GM12864 (cell line): ENCODE measurements around the gene UBE2V1.

Experiments
- DNase-seq: peaks from one replicate; pipeline ENCODE4 v3.0.0-alpha.2; 2011; ENCODE audit warnings: low read depth
- H3K4me3 ChIP-seq: 2 replicates; pipeline ENCODE4 v1.5.1; 2011; ENCODE audit warnings: mild to moderate bottlenecking, low read depth, low read length, control low read depth
- TF ChIP-seq, protein P1 (sequence below): IDR thresholded peaks from 2 replicates; pipeline ENCODE4 v1.5.1; 2011; ENCODE audit warnings: low read depth, mild to moderate bottlenecking, moderate library complexity, low read length, control low read depth, inconsistent platforms; ENCODE audit errors: missing control alignments

Gene UBE2V1

DNA sequence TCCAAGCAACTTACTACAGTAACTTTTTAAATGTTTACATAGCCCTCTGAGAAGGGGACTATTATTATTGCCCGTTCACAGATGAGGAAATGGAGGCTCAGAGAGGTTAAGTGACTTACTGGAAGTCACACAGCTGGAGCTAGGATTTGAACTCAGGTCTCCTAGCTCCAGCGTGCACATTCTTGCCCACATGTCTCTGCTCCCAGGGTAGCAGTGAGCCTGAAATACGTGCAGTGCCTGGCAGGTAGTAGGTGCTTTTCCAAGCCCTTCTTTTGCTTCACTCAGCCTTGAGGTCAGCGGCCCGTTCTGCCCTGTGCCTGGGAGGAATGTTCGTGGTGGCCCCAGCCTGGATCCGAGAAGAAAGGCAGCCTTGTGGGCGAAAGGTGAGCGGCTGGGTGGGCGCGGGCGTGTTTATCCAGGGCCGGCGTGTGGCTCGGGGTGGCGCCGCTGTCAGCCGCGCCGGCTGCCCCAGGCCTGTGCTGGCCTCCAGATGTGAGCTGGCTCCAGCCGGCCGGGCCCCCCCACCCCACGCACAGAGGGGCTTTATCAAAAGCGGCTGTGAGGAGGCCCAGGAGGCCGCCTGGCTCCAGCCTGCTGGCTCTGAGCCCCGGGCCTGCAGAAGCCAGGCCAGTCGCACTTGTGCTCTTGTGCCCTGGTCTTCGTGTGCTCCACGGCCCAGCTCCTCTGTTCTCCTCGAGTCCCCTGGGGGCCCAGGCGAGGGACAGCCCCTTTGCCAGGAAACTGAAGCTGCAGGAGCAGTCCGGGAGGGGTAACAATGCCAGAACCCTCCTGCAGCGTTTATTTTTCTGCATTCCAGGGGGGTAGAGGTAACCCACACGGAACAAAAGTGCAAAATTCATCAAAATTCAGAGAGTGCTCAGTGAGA, 58.1 kb downstream of the UBE2V1 start:
- no peak overlapping the region for H3K4me3 ChIP-seq
- TF ChIP-seq, protein P1, sequence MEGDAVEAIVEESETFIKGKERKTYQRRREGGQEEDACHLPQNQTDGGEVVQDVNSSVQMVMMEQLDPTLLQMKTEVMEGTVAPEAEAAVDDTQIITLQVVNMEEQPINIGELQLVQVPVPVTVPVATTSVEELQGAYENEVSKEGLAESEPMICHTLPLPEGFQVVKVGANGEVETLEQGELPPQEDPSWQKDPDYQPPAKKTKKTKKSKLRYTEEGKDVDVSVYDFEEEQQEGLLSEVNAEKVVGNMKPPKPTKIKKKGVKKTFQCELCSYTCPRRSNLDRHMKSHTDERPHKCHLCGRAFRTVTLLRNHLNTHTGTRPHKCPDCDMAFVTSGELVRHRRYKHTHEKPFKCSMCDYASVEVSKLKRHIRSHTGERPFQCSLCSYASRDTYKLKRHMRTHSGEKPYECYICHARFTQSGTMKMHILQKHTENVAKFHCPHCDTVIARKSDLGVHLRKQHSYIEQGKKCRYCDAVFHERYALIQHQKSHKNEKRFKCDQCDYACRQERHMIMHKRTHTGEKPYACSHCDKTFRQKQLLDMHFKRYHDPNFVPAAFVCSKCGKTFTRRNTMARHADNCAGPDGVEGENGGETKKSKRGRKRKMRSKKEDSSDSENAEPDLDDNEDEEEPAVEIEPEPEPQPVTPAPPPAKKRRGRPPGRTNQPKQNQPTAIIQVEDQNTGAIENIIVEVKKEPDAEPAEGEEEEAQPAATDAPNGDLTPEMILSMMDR, result no peak
- no peak for DNase-seq

DNA sequence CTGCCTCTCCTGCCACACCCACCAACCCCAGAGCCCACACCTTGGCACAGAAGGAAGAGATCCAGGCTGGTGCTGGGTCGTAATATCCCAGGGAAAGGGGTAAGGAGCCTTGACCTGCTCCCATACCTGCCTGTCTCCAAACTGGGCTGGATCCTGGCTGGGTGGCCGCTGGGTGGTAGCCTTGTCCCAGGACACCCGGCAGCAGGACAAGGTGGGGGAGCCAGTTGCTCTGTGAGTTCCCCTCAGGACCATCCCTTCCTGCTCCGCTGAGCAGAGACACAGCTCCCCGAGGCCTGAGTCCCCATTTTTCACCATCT, 58.8 kb downstream of the UBE2V1 start:
- H3K4me3 ChIP-seq, result no peak overlapping the region
- DNase-seq, result no peak
- TF ChIP-seq, protein P1, result no peak

DNA sequence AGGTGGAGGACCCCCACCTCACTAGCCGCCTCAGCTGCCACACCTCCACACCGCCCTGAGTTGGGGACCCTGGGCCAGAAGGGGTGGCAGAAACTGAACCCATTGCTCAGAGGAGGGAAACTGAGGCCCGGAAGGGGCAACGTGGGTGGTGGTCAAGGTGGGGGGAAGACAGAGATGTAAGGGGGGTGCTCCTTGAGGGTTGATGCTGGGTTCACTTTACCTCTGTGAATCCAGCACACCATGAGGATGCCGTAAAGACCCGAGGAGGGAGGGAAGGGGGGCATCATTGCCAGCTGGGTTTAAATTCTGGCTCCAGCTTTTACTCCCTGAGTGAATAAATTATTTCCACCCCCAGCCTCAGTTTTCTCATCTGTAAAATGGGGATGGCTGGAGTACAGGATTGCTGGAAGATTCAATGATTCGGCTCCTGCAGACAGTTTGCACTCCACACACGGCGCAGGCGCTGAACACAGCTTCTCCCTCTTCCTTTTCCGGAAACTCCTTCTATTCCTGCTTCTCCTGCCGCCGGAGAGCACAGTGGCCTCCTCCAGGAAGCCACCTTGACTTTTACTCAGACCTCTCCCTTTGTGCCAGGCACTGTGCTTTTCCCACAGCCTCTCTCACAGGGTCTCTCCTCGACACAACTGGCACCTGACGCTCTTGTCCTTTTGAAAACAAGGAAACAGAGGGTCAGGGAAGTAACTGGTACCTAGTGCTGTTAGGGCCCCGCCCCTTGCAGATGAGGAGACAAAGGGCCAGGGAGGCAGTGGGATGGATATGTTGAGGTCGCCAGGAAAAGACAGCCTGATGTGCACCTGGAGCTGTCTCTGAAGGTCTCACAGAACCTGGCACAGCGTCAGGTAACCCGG, 59.4 kb downstream of the UBE2V1 start:
- TF ChIP-seq, protein P1, result no peak
- DNase-seq, result no peak
- no peak overlapping the region for H3K4me3 ChIP-seq

DNA sequence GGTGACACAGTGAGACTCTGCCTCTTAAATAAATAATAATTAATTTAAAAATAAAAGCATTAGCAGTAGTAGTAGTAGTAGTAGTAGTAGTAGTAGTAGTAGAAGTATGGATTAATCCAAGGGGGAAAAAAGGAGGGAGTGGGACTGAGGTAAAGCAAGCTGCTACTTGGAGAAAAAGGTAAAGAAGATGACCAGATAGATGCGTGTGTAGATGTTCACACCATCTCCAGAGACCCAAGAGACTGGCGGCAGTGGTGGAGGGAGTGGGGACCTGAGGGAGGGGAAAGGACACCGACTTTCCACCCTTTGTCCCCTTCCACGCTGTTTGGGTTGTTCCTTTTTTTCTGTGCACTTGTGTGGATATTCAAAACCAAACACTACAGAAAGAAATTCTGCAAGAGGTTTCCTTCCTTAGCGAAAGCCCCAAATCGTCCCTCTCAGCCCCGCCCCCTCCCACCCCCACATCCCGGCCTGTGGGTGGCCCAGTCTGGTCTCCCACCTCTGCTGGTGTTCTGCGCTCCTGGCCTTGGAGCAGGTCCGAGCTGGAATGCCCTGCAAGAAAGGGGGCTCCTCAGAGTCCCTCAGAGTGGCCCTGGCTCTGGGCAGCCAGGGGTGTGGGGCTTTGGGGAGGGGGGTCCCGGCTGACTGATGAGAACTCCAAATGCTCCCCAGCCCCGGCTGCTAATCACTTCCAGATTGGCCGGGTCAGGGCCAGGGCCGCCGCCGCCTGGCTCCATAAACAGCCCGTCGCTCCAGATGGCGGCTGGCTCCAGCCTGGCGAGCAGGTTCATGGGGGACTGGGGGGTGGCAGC, 60.2 kb downstream of the UBE2V1 start:
- no peak for DNase-seq
- TF ChIP-seq, protein P1, result no peak
- H3K4me3 ChIP-seq, result no peak overlapping the region

DNA sequence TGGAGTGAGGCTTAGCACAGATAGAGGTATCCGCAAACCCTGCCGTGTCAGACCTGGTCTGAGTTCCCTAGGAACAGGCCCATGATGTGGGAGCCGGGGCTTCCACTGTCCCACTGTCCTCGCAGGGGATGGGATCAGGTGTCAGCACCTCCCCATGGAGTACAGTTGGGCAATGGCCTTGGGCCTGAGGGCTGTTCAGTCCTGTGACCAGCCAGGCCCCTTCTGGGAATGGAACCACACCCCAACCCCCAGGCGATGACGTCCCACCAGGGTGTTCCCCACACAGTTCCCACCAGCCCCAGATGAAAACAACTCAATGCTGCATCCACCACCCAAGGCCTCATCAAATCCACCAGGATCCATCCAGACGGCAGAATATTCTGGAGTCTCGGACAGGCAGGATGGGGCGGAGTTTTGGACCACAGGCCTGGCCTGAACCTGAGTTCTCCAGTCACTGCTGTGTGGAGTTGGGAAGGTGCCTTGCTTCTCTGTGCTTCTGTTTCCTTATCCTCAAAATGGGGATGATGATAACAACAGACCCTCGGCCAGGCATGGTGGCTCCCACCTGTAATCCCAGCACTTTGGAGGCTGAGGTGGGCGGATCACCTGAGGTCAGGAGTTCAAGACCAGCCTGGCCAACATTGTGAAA, 62.2 kb downstream of the UBE2V1 start:
- no peak overlapping the region for H3K4me3 ChIP-seq
- TF ChIP-seq, protein P1, result no peak
- DNase-seq, result no peak

DNA sequence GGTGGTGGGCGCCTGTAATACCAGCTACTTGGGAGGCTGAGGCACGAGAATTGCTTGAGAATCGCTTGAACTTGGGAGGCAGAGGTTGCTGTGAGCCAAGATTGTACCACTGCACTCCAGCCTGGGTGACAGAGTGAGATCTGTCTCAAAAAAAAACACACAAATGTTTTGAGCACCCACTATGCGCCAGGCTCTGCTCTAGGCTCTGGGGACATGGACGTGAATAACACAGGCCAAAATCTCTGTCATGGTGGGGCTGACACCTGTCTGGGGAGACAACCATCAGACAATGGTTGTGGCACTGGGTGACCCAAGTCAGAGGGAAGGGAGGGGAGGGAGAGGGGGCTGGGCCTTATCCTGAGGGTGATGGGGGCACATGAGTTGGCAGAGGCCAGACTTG, 62.7 kb downstream of the UBE2V1 start:
- DNase-seq, result no peak
- no peak overlapping the region for H3K4me3 ChIP-seq
- TF ChIP-seq, protein P1, result no peak
